IPS-18c (cell line): ENCODE results near the gene SLC10A6.

Experiments
- H3K4me3 ChIP-seq: 2 replicates; pipeline ENCODE4 v1.7.0; 2013; ENCODE audit warnings: low read depth, mild to moderate bottlenecking, low read length, moderate library complexity; ENCODE audit not compliant: insufficient read depth
- H3K9me3 ChIP-seq: one replicate; pipeline ENCODE4 v1.6.1; 2013; ENCODE audit warnings: mild to moderate bottlenecking, low read length, moderate library complexity; ENCODE audit not compliant: control insufficient read depth, insufficient read depth

Gene SLC10A6

DNA sequence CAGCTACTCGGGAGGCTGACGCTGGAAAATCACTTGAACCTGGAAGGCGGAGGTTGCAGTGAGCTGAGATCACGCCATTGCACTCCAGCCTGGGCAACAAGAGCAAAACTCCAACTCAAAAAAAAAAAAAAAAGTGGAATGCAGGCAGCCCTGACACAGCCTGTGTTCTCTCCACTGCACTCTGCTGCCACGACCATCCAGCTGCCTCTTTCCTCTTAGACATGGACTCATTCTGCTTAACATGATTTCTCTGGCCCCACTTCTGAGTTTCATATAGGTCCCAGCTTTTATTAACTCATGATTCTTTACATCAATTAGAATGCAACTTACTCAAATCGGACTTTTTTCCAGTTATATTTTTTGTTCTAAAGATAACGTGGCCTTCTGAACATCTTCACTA, 29.6 kb downstream of the SLC10A6 start:
- no peaks in the 10 kb centered on the region for H3K9me3 ChIP-seq
- no peak overlapping the region for H3K4me3 ChIP-seq

DNA sequence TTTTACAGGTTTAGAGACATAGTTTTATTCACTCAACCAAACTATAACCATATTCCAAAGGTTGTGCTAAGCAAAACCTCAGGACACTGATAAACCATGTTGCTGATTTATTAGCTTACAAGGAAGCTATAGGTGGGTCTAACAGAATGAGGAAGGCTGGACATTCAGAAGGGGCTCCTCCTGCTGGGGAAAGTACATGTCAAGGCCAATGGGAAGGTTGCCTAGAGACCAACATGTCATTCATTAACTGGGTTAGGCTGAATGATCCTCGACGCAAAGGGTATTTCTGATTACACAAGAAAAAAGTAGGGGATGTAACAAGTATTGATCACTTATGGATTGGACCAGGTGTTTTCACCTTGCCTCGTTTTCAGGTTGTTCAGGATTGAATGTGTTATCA, 30.3 kb downstream of the SLC10A6 start:
- no peak overlapping the region for H3K4me3 ChIP-seq

DNA sequence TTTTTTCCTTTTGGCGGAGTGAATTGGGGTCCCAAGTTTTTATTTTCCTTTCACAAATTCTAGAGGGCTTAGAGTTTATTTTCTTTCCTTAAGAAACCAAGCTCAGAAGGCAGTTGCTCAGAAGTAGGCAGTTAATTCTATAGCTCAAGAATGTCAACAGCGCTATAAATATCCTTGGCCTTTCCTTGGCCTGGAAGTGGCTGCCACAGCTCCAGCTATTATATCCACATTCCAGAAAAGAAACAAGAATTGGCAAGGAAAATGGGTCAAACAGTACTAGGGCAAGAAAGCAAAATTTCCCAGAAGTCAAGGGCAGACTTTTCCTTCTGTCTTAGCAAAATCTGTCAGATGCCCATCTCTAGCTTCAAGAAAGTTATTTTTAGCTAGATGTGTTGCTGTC, 31.0 kb downstream of the SLC10A6 start:
- no peak overlapping the region for H3K4me3 ChIP-seq
- H3K9me3 ChIP-seq, result no peaks in the 10 kb centered on the region

More for the DNA sequence above, 30.3 kb downstream of the SLC10A6 start:
- no peaks in the 10 kb centered on the region for H3K9me3 ChIP-seq

DNA sequence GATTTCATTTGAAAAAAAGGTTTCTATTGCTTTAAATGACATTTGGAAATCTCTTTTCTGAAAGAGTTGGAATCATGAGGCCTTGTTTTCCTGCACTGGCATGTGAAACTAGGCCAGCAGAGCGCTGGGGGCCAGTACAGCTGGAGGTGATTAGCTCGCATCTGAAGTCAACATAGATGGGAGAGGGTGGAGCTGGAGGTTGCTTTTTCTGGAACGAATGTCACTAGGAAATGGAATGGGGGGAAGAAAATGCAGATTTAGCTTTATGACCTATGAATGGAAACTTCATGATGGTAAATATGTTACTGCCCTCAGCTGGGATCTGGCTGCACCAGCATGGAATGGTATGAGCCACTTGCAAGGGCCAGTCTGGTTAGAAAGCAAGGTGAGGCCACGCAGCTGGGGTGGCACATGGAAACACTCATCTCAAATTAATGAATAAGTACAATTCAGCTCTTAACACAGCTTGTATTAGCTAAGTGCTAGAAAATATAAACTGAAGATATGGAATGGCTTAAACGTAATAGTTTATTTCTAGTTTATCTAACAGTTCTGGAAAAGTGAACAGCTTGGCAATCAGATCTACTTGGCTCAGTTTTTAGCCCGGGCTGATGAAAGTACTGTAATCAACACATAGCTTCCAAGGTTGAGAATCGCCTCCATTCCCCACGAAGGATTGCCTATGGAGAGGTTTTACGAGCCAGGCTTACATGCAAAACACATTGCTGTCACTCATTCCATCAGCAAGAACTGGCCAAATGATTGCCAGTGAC, 32.5 kb downstream of the SLC10A6 start:
- Histone ChIP-seq H3K4me3 (no peak overlapping the region), H3K9me3 (no peaks in the 10 kb centered on the region)

DNA sequence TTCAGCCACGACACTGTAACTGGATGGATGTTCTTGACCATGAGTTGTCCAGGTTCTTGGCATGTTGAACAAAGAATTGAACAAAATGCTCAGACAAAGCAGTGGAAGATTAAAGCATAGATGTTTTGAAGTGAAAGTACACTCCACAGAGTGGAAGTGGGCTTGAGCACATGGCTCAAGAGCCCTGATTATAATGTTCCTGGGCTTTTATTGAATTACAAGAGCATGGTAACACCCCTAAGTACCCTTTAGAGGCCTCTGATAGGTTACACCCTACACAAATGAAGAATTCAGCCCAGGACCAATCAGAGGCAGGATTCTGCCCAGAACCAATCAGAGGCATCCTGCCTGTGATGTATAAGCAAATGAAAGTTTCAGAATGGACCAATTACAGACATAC, 33.5 kb downstream of the SLC10A6 start:
- no peak overlapping the region for H3K4me3 ChIP-seq
- H3K9me3 ChIP-seq, result no peaks in the 10 kb centered on the region

DNA sequence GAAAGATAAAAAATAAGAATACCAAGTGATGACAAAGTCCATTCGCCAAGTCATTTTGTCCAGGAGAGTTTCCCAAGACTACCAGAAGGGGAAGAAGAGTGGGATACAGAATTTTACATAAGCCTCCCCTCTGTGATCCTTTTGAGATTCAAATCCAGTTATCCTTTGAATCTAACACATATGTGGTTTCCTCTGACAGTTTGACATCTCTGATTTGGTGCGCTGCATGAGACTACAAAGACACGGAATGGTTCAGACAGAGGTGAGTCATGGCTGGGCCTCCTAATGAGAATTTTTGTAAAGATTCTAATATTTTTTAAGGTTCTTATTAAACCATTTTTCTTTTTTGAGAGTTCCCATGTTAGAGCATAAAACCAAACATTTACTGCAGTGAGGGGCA, 38.3 kb downstream of the SLC10A6 start:
- no peak overlapping the region for H3K4me3 ChIP-seq

DNA sequence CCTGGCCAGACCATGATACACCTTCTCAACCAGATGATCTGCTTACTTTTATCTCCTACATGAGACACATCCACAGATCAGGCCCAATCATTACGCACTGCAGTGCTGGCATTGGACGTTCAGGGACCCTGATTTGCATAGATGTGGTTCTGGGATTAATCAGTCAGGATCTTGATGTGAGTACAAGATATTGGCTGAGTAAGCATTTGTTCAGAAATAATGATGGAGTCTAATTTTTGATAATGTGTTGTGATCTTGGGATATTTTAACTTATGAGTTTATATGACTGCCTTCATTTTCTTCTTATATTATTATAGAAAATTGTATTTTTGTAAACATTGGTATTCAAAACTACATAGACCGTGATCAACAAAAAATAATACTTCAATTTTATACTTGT, 39.4 kb downstream of the SLC10A6 start:
- Histone ChIP-seq H3K9me3 (no peaks in the 10 kb centered on the region), H3K4me3 (no peak overlapping the region; the same call in 1 of the 2 replicates)

More for the DNA sequence above, 38.3 kb downstream of the SLC10A6 start:
- H3K9me3 ChIP-seq, result no peaks in the 10 kb centered on the region

DNA sequence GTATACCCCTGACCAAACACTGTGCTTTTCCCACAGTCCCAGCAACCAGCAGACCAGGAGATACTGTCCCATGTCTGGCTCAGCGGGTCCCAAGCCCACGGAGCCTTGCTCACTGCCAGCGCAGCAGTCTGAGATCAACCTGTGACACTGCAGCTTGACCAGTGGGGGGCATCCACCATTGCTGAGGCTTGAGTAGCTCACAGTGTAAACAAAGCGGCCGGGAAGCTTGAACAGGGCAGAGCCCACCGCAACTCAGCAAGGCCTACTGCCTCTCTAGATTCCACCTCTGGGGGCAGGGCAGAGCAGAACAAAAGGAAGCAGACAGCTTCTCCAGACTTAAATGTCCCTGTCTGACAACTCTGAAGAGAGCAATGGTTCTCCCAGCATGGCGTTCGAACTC, 58.1 kb downstream of the SLC10A6 start:
- no peak overlapping the region for H3K4me3 ChIP-seq
- H3K9me3 ChIP-seq, result peaks cover 10% of the 10 kb centered on the region

DNA sequence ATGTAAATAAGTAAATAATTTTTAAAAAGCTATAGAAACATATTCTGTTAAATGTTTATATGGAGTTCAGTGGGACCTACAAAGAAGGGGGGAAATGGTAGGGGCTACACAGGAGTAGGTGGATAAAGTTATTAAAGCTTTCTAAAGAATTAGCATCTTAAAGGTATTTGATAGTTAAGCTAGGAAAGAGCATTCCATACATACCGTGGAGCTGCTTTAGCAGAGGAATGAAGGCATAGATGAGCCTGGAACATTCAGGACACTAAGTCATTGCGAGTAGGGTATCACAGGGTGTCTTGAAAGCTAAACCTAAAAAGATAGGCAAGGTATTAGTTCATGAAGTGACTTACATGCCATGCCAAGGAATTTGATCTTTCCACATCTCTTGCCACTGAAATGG, 60.4 kb downstream of the SLC10A6 start:
- H3K4me3 ChIP-seq, result no peak overlapping the region
- H3K9me3 ChIP-seq, result peaks cover 10% of the 10 kb centered on the region

DNA sequence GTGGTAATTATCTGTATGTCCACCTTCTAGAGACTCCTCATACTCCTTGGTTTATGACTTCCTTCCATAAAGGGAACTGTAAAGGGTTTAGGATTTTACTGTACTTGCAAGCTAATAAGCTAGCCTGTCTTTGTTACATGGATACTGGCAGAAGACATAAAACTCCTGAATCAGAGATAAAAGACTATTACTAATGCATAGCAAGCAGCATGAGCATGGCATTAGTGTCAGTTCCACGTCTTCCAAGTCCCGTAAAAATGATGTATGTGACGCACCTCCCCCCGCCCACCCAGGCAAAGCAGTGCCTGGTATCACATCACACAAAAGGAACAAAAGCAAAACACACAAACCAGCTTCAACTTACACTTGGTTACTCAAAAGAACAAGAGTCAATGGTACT, 71.0 kb downstream of the SLC10A6 start:
- Histone ChIP-seq H3K9me3 (peaks cover 2% of the 10 kb centered on the region), H3K4me3 (no peak overlapping the region)

DNA sequence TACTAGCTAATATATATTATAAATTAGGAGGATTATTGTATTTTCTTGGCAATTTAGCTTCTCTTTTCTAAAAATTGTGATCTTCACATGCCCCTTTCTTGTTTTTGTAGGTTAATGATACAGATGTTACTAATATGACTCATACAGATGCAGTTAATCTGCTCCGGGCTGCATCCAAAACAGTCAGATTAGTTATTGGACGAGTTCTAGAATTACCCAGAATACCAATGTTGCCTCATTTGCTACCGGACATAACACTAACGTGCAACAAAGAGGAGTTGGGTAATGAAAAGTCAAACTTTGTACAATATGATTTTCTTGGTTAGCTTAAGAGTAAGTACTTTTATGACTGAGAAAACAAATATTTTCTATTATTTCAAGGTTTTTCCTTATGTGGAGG, 74.1 kb downstream of the SLC10A6 start:
- H3K9me3 ChIP-seq, result peaks cover 2% of the 10 kb centered on the region
- H3K4me3 ChIP-seq, result no peak overlapping the region
